ENCODE measurements around the gene STARD3. TPM values are rescaled to one million over a fixed set of nuclear protein-coding genes. Genes with fewer than 3 reads are reported as not detected.

Gene STARD3
- total and polyA plus RNA-seq, 2 of the 13 experiments (the other 11 are each of a cell fraction or from before 2014, with no cell fraction given): 34.6 to 100 TPM

DNA sequence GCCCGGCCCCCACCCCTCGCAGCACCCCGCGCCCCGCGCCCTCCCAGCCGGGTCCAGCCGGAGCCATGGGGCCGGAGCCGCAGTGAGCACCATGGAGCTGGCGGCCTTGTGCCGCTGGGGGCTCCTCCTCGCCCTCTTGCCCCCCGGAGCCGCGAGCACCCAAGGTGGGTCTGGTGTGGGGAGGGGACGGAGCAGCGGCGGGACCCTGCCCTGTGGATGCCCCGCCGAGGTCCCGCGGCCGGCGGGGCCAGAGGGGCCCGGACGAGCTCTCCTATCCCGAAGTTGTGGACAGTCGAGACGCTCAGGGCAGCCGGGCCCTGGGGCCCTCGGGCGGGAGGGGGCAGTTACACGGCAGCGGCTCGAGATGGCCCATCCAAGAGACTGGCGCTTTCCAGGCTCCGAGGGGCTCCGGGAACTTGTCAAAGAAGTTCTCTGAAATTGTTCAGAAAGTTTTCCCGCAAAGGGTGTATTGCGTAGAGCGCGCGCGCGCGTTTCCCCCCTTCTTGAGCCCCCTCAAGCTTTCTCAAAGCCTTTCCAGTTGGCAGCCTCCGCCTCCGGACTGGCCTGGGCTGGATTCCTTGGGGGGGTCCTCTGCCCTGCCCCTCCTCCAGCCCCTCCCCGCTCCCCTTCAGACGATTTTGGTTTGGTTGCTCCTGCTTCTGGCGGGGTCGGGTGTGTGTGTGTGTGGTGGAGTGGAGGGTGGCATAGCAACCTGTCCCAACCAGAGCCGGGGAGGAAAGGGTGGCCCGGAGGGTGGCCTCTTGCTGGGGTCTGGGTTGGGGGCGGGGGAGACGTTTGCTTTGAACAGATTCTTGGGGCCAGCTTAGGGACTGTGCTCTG, 63.4 kb downstream of the STARD3 start (continued):
- TF ChIP-seq, protein P1, sequence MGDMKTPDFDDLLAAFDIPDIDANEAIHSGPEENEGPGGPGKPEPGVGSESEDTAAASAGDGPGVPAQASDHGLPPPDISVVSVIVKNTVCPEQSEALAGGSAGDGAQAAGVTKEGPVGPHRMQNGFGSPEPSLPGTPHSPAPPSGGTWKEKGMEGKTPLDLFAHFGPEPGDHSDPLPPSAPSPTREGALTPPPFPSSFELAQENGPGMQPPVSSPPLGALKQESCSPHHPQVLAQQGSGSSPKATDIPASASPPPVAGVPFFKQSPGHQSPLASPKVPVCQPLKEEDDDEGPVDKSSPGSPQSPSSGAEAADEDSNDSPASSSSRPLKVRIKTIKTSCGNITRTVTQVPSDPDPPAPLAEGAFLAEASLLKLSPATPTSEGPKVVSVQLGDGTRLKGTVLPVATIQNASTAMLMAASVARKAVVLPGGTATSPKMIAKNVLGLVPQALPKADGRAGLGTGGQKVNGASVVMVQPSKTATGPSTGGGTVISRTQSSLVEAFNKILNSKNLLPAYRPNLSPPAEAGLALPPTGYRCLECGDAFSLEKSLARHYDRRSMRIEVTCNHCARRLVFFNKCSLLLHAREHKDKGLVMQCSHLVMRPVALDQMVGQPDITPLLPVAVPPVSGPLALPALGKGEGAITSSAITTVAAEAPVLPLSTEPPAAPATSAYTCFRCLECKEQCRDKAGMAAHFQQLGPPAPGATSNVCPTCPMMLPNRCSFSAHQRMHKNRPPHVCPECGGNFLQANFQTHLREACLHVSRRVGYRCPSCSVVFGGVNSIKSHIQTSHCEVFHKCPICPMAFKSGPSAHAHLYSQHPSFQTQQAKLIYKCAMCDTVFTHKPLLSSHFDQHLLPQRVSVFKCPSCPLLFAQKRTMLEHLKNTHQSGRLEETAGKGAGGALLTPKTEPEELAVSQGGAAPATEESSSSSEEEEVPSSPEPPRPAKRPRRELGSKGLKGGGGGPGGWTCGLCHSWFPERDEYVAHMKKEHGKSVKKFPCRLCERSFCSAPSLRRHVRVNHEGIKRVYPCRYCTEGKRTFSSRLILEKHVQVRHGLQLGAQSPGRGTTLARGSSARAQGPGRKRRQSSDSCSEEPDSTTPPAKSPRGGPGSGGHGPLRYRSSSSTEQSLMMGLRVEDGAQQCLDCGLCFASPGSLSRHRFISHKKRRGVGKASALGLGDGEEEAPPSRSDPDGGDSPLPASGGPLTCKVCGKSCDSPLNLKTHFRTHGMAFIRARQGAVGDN (CRISPR knock-in tag; IDR thresholded peaks at IDR 0.05): peak; percentile 72; the same call in 1 of the 2 replicates
- TF ChIP-seq NFE2L1 (CRISPR knock-in tag; IDR thresholded peaks at IDR 0.05; ENCODE audit: borderline replicate concordance) (no peak), SAFB2 (CRISPR knock-in tag; IDR thresholded peaks at IDR 0.05; ENCODE audit: borderline replicate concordance, low read depth) (peak; percentile 71; the same call in 1 of the 2 replicates), ZNF563 (CRISPR knock-in tag; IDR thresholded peaks at IDR 0.05) (peak; percentile 72; the same call in 1 of the 2 replicates), ZNF362 (CRISPR knock-in tag; IDR thresholded peaks at IDR 0.05; ENCODE audit: borderline replicate concordance) (peak; percentile 9; the same call in 1 of the 2 replicates), ZBTB7B (CRISPR knock-in tag; IDR thresholded peaks at IDR 0.05) (0 out of 2 replicates have a peak, but pooled peaks have one; percentile 10), ZFX (CRISPR knock-in tag; IDR thresholded peaks at IDR 0.05; ENCODE audit: low read depth) (peak; percentile 68), ZUFSP (CRISPR knock-in tag; IDR thresholded peaks at IDR 0.05; ENCODE audit: borderline replicate concordance) (no peak), ZNF446 (CRISPR knock-in tag; IDR thresholded peaks at IDR 0.05) (0 out of 2 replicates have a peak, but pooled peaks have one; percentile 37), ZNF605 (CRISPR knock-in tag; IDR thresholded peaks at IDR 0.05) (no peak; the same call in 1 of the 2 replicates), AHR (CRISPR knock-in tag; IDR thresholded peaks at IDR 0.05) (0 out of 2 replicates have a peak, but pooled peaks have one; percentile 2), TARDBP (CRISPR knock-in tag; IDR thresholded peaks at IDR 0.05) (0 out of 2 replicates have a peak, but pooled peaks have one; percentile 28), NONO (IDR thresholded peaks at IDR 0.05) (no peak), NONO (CRISPR knock-in tag; conservative IDR thresholded peaks at IDR 0.05) (peak; percentile 15; the same call in 1 of the 2 replicates), YEATS4 (CRISPR knock-in tag; IDR thresholded peaks at IDR 0.05; ENCODE audit: borderline replicate concordance) (no peak), YEATS2 (CRISPR knock-in tag; IDR thresholded peaks at IDR 0.05; ENCODE audit: borderline replicate concordance) (peak; percentile 37; the same call in 1 of the 2 replicates)
- TF ChIP-seq, protein P2, sequence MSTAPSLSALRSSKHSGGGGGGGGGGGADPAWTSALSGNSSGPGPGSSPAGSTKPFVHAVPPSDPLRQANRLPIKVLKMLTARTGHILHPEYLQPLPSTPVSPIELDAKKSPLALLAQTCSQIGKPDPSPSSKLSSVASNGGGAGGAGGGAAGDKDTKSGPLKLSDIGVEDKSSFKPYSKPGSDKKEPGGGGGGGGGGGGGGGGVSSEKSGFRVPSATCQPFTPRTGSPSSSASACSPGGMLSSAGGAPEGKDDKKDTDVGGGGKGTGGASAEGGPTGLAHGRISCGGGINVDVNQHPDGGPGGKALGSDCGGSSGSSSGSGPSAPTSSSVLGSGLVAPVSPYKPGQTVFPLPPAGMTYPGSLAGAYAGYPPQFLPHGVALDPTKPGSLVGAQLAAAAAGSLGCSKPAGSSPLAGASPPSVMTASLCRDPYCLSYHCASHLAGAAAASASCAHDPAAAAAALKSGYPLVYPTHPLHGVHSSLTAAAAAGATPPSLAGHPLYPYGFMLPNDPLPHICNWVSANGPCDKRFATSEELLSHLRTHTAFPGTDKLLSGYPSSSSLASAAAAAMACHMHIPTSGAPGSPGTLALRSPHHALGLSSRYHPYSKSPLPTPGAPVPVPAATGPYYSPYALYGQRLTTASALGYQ (CRISPR knock-in tag; IDR thresholded peaks at IDR 0.05): no peak
- TF ChIP-seq, protein P3, sequence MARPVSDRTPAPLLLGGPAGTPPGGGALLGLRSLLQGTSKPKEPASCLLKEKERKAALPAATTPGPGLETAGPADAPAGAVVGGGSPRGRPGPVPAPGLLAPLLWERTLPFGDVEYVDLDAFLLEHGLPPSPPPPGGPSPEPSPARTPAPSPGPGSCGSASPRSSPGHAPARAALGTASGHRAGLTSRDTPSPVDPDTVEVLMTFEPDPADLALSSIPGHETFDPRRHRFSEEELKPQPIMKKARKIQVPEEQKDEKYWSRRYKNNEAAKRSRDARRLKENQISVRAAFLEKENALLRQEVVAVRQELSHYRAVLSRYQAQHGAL (CRISPR knock-in tag; IDR thresholded peaks at IDR 0.05; ENCODE audit: not compliant biosample characterization): no peak

All from HepG2 (cell line).